ENCODE measurements around the gene SLC19A2.
A peak's percentile ranks its signal among the peaks of the same experiment; 100 is the strongest.

The SLC19A2 gene

DNA sequence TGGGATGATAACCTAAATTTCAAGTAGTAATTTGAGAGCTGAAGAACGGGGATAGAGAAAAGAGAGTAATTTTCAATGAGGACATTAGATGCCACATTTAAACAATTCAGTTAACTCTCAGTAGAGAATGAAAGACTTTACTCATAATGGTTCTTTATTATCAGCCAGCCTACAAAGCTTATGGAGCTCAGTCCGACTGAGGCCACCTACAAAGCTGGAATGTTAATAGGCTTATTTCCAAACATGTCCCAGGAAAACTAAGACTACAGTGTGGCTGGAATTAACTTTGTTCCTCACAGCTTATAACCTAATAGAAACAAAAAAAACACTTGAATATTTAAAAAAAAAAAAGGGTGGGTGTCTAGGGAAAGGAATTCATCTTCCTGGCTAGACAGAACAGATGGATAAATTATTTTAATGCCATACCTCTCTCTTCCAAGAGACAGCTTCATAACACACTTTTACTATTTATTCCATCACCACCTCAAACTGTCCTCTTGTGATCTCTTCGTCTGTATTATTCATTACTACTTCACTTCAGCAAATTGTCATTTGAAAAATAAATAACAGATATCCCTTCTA lies 9.8 kb downstream of the SLC19A2 start:
- DNase-seq (ENCODE audit: low read depth) = no peak

DNA sequence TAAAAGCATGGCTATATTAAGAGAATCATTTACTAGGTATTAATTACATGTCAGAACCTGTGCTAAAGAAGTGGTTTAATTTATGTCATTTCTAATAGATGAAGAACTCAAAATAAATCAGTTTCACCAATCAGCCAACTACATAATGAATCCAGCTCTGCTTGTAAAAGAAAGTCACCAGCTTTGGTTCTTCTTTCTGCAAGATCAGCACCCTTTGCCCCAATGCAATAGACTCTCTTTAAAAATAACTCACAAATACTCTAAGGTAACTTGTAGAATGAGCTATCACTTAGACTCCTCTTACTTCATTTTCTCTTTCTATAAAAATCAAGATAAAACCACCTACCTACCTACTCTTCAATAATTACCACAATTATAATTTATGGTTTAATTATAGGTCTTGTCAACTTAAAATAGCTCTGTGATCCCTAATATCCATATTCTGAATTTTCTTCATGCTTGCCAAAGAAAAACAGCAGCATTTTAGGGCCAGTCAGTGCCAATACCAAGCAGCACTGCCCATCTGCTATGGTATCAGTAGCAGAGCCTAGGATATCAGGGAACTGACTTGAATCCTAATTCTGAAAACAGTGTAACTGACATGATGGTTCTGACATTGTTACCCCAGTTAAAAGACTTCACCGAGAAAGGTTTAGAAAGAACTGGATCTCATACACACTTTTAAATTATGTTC lies 11.3 kb downstream of the SLC19A2 start:
- no peak for DNase-seq (ENCODE audit: low read depth)

DNA sequence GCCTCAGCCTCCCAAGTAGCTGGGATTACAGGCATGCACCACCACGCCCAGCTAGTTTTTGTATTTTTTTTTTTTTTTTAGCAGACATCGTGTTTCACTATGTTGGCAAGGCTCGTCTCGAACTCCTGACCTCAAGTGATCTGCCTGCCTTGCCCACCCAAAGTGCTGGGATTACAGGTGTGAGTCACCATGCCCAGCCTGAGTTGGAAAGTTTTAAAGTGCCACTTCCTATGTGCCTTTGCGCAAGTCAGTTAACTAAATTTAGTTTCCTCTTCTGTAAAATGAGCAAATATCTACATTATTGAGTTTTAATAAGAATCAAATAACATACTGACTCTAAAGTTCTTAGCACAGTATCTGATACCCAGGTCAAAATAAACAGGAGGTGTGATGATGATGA lies 12.4 kb downstream of the SLC19A2 start:
- no peak for DNase-seq (ENCODE audit: low read depth)

DNA sequence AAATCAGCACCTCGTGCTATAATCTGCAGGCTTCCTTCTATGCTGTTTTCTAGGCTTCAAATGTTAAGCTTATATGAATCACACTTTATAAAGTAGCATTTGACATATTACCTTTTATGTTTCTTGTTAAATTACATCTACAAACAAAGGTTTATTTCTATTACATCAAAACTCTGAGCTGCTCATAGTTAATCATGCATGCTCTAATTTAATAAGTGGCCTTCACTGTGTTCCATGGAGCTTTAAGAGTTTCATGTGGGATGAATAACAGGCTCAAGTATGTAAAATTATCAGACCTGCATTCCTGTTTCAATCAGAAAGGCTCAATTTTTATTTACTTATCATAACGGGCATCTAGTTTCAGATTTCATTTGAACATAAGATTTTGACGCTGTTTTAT lies 13.0 kb downstream of the SLC19A2 start:
- no peak for DNase-seq (ENCODE audit: low read depth)

DNA sequence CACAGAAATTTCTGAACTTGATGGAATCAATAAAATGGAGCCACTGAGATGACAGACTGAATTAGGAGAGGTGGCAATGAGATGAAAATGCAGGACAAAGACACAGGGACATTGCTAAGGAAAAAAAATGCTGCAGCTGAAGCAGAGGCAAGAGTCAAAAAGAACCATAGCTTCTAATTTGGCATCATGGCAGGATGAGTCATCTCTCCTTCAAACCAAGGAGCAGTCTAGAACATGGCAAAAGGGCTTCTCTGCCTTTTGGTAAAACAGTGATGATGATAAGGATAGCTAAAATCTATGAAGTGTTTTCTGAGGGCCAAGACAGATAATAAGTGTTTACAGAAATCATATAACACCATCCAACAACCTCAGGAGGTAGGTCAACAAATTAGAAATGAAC lies 16.8 kb downstream of the SLC19A2 start:
- no peak for DNase-seq (ENCODE audit: low read depth)

DNA sequence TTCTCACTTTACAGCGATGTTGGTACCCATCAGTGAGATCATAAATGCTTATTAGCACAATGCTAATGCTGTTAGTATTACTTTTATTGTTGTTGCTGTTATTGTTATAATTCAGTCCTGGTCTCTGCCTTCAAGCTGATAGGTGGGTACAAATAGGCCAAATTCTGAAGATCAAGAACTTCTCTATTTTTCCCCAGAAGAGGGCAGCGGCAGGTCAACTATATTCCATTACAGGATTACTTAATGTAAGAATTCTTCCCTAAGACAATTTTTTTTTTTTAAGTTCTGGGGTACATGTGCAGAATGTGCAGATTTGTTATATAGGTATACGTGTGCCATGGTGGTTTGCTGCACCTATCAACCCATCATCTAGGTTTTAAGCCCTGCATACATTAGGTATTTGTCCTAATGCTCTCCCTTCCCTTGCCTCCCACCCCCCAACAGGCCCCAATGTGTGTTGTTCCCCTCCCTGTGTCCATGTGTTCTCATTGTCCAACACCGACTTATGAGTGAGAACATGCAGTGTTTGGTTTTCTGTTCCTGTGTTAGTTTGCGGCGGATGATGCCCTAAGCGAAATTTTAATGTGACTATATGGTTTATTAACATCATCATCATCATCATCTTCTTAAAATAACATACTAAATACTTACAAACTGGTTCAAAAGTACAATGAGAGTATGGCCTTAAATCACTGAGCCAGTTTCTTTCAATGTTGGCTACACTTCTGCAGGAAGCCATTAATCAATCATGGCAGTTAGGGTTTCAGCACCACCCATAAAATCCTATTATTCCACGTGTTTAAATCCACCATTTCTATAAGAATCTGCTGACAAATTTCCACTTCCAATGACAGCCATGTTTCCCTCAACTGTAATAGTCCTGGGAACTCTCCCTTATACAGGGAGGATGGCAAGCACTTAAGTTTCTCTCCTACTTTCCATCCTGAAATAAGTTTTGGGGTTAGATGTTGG lies 19.2 kb downstream of the SLC19A2 start:
- DNase-seq (ENCODE audit: low read depth) = no peak

DNA sequence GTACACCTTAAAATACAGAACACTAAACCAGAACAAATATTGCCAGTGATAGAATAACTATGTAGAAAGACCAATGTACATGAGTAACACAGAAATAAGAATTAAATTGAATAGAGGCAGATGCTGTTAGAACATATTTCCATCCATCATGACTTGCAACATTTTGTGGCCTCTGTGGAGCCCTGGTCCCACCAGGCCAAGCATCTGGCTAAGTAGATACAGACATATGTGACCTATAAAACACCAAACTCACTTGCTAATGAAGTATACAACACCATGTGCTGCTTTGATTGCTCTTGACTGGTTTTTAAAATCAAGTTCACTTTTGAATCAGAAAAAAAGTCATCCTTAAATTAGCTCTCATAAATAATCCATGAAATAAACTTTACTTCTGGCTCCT lies 20.5 kb downstream of the SLC19A2 start:
- DNase-seq (ENCODE audit: low read depth) = no peak

DNA sequence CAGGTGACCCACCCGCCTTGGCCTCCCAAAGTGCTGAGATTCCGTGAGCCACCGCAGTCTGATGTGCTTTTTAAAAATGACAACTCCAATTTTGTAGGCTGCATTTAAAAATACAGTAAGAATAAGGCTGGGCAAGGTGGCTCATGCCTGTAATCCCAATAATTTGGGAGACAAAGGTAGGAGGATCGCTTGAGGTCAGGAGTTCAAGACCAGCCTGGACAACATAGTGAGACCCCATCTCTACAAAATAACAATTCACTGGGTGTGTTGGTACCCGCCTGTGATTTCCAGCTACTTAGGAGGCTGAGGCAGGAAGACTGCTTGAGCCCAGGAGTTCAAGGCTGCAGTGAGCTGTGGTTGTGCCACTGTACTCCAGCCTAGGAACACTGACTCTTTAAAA lies 23.4 kb downstream of the SLC19A2 start:
- DNase-seq (ENCODE audit: low read depth) = no peak

DNA sequence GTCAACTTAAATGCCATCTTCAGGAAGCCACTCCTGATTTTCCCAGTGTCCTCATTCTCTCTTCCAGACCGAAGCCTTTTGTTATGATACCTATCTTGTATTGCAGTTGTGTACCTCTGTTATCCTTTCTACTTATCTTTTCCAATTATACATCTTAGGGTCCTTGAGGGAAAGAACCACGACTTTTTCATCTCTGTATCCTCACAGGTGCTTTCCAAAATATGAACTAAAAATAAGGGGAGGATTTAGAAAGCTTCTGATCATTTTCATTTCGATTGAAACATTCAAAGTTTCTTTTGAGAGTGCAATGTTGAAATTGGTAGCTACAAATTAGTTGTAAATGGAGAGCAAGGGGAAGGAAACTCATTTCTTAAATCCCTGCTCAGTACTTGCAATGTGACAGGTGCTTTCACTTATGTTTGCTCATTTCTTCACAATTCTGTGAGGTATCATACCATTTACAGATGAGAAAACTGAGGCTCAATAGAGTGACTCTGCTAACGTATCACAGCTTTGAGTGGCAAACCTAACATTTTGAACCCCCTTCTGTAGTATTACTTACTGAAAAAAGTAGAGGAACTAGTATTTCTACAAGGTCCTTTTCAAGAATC lies 24.2 kb downstream of the SLC19A2 start:
- no peak for DNase-seq (ENCODE audit: low read depth)

DNA sequence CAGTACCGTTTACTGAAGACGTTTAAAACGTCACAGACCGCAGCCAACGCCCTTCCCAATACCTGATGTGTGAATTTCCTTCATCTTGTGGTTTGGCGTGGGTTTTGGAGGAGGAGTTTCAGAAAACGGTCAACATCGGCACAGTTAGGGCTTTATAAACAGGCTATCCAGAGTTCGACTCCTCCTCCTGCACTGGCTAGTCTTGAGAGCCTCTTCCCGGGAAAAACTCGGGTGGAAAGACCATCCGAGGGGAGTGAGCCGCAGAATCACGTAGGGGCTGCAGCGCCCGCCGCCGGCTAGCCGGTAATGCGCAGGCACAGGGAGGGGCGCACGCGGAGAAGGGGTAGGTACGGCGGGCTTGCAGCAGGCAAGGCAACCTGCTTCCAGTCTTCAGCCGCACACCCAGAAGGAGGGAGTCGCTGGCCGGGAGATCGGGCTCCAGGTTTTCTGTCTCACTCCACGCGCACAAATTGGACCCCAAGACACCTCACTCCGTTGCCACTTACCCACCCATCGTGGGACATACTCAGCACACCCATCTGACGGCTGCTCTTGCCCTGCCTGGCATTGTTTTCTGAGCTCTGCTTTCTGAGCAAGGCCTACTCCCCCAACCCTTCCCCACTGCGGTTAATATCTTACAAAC lies 25.4 kb downstream of the SLC19A2 start:
- no peak for DNase-seq (ENCODE audit: low read depth)

DNA sequence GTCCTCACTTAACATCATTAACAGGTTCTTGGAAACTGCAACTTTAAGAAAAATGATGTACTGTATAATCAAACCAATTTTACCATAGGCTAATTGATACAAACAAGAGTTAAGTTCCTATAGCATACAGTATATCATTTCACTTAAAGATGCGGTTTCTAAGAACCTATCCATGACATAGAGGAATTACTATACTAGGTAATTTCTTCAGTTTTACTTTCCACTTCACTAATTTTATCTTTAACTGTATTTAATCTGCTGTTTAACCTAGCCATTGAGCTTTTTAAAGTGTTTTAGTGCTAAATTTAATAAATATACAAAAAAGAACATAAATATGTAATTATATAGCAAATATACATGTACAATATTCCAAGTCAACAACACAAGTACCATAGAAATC lies 28.3 kb downstream of the SLC19A2 start:
- DNase-seq (ENCODE audit: low read depth) = no peak

DNA sequence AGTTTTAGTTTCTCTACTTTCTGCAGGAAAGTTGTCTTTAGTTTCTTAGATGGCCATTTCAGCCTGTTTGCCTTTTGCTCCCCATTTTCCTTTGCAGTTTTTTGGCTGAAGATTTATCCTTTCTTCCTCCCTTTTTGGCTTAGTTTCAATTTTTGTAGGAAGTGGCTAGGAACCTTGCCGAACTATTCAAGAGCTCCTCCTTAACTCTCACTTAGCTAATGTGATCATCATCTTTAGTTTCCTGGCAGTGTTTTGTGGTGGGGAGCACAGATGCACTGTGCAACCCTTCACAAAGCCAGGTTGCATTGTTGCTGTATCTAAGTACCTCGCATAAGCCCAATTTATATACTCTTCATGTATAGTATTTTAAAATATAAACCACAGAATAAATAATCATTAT lies 29.7 kb downstream of the SLC19A2 start:
- no peak for DNase-seq (ENCODE audit: low read depth)

DNA sequence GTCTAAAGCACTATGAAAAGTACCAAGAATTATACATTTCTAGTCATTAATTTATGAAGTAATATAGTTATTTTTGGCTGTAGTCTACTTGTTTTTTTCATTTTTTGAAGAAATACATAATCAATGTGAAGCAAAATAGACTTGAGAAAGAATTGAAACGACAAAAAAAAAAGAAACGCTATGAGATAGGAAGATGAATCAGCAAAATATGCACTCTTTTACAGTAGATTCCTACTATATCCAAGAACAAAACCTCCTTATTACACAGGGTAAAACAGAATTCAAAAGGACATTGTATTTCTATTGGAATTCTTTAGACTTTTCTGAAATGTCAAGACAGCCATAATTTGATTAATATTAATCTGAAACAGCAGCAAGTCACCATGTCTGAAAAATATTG lies 32.8 kb downstream of the SLC19A2 start:
- no peak for DNase-seq (ENCODE audit: low read depth)

DNA sequence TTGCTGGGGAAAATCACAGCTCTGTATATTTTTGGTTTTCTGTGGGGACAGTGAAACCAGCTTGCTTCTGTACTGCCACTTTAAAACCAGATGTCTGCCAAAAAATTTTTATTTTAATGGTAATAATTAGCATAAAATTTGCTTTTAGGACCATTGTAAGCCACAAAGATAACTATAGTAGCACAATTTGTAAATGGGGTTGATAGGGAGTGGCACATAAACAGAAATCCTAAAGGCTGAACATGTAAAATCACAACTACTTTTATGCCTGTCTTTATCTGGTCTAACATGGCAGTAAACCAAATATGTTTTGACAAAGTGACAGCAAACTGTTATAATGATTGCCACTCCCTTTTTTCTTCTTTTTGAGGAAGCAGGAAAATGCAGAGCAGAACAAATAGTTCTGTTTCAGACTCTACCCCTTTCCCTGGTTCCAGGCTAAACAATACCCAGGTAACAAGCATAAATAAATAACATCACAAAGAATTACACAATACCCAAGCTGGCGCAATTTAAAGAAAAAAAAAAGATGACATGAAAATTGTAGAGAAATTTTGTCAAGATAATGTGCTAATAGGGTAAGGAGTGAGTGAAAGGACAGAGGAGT lies 34.4 kb downstream of the SLC19A2 start:
- no peak for DNase-seq (ENCODE audit: low read depth)

DNA sequence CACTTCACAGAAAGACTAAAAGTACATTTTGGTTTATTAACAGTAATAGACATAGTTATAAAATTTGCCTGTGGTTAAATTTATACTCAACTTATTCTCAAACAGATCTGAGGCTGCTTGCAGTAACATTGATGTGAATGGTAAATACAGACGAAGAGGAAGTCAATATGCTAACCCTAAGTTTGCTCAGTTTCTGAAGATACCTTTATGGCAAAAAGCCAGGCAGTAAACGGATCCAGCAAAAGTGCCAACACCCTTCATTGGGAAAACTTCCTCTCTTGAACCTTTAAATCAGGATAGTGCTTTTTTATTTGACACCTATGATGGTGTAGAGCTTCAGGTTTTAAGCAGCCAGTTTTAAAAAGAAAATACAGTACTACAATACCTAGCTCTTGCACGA lies 41.8 kb downstream of the SLC19A2 start:
- DNase-seq (ENCODE audit: low read depth) = no peak

DNA sequence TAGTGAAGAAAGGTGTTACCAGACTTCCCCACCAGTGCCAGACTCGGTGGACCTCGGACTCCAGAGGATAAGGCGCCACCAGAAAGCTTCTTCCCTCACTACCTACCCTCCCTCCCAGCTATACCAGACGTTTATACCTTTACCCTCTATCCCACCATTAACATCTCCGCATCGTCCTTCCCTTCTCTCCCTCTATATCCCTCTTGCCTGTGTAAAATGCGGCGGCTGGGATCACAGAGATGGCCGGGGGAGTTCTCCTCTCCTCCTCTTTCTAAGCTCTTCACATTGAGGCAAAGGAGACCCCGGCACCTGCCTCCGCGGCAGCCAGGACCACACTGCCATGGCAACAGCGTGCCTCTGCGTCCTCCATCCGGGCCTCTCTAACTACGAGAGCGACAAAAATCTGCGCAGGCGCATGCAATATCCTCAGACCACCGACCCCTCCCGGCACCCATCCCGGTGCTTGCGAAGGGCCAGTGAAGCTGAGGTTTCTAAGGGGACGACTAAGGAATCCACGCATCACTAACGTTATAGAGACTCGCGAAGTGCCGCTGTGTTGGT lies 58.6 kb downstream of the SLC19A2 start, which contains the start of gene CCDC181:
CCDC181 (minus strand) TSS at position 394 of the 561 bp plus-strand sequence. CDS start 2,547 bp downstream, outside the sequence.
- peak; percentile 23 for DNase-seq (ENCODE audit: low read depth)

DNA sequence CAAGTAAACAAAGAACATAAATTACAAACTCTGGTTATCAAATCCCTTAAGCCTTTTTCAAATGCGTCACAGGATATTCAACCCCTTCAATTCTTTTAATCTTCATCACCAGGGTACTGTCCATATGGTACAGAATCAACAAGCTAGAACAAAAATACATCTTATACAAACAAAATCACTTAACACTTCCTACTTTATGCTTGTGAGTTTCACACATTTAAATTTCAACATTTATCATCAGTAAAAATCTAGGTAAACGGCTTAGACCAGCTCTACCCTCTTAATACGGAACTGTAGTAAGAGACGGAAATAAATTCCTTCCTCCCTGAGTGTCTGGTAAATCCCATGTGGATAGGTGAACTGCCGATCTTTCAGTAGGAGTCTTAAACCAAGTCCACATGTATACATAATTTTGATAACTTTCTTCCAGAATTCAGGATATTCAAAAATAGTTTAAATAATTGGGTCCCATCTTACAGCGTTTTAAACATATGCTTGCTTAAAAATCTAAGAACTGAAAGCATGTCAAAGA lies 59.5 kb downstream of the SLC19A2 start:
- DNase-seq (ENCODE audit: low read depth) = no peak

DNA sequence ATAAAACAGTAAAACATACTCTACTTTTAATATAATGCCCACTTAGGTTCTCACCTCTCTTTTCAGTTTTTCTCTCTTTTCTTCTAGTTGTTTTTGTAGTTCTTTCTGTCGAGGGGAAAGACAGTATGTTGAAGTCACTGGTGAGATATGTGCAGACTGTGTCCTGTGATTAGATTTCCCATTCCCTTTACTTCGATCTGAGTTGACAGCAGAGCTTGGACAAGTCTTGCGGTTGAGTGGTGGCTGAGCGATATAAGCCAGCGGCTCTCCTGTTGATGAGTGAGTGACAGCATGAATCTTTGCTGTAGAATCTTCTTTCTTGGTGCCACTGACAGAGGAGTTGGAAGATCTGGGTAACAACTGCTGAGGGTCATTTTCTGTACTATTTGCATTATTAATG lies 64.4 kb downstream of the SLC19A2 start:
- DNase-seq (ENCODE audit: low read depth) = no peak

DNA sequence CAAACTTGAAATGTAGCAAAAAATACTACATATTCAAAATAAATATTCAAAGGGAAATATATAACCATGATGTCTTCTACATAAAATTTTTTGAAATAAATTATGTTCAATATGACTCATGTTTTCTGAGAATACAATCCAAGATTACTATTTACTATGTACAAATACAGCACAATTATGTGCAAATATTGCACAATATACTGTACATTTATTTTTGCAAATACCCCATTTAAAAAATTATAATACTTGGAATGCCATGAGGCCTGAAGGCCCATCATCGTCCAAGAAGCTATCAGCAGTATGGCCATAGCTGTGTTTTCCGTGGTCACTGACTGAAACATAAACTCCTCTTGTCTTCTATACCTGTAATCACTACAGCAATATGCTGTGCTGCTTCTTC lies 70.8 kb downstream of the SLC19A2 start:
- DNase-seq (ENCODE audit: low read depth) = no peak

All from activated T-helper 9 cell treated with anti-CD3 and anti-CD28 coated beads, Interleukin-2, amount 50 U/mL, for 16 hours (primary cell).